HUES64 (cell line): ENCODE results near the gene NCR3LG1. TPM values are rescaled to one million over a fixed set of nuclear protein-coding genes. Genes with fewer than 3 reads are reported as not detected.

Source experiments
- H3K27ac ChIP-seq: 2 replicates; pipeline ENCODE4 v1.7.0; 2013; ENCODE audit warnings: low read depth, low read length, inconsistent platforms
- H3K27me3 ChIP-seq: 2 replicates; pipeline ENCODE4 v1.6.1; 2013; ENCODE audit warnings: mild to moderate bottlenecking, low read length; ENCODE audit not compliant: insufficient read depth
- H3K36me3 ChIP-seq: 2 replicates; pipeline ENCODE4 v1.6.1; 2013; ENCODE audit warnings: mild to moderate bottlenecking, low read length; ENCODE audit not compliant: insufficient read depth
- H3K4me1 ChIP-seq: 2 replicates; pipeline ENCODE4 v1.6.1; 2013; ENCODE audit warnings: mild to moderate bottlenecking, low read length, moderate library complexity; ENCODE audit not compliant: insufficient read depth
- H3K4me3 ChIP-seq: 2 replicates; pipeline ENCODE4 v1.5.1; 2013; ENCODE audit warnings: mild to moderate bottlenecking, low read length, moderate library complexity
- H3K9ac ChIP-seq: 2 replicates; pipeline ENCODE4 v1.6.1; 2013; ENCODE audit warnings: mild to moderate bottlenecking, low read depth, low read length
- H3K9me3 ChIP-seq: 2 replicates; pipeline ENCODE4 v1.6.1; 2013; ENCODE audit warnings: low read depth, low read length; ENCODE audit not compliant: insufficient read depth
- WGBS: fragments of 150-250, 120-280 bp; methylation state at CpG from one replicate; pipeline ENCODE4 v1.1.7; 2013; ENCODE audit warnings: missing lambda C conversion rate; 5-methylcytosine and 5-hydroxymethylcytosine counted together
- polyA plus RNA-seq, 2 experiments: library from polyadenylated mRNA; stranded (reverse); fragments of 50-300 nt; gene quantifications; one replicate each; pipeline ENCODE4 v1.2.3, GENCODE V29; 2013

The NCR3LG1 gene, protein sequence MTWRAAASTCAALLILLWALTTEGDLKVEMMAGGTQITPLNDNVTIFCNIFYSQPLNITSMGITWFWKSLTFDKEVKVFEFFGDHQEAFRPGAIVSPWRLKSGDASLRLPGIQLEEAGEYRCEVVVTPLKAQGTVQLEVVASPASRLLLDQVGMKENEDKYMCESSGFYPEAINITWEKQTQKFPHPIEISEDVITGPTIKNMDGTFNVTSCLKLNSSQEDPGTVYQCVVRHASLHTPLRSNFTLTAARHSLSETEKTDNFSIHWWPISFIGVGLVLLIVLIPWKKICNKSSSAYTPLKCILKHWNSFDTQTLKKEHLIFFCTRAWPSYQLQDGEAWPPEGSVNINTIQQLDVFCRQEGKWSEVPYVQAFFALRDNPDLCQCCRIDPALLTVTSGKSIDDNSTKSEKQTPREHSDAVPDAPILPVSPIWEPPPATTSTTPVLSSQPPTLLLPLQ
- 0.70 TPM for polyA plus RNA-seq (2013, experiment 1 of 2)
- 1.3 TPM for polyA plus RNA-seq (2013, experiment 2 of 2)

- Histone ChIP-seq H3K4me1 (peaks cover 11% of the 10 kb centered on the region; the same call in 1 of the 2 replicates), H3K4me3 (peak within 1 kb of the TSS; percentile 56), H3K36me3 (no peaks in the 10 kb centered on the region), H3K9me3 (no peaks in the 10 kb centered on the region), H3K27me3 (peaks cover 73% of the 10 kb centered on the region), H3K27ac (no peak within 1 kb of the TSS), H3K9ac (no peak within 1 kb of the TSS)
- under 1% methylated on average over 61 of the region's 61 CpGs for WGBS
Observed at GRCh38 chr11:17351510-17352176, at the start of gene NCR3LG1. Gene NCR3LG1, plus strand, starts transcription at chr11:17351800. Its CDS starts 170 bp downstream, at chr11:17351970.

DNA sequence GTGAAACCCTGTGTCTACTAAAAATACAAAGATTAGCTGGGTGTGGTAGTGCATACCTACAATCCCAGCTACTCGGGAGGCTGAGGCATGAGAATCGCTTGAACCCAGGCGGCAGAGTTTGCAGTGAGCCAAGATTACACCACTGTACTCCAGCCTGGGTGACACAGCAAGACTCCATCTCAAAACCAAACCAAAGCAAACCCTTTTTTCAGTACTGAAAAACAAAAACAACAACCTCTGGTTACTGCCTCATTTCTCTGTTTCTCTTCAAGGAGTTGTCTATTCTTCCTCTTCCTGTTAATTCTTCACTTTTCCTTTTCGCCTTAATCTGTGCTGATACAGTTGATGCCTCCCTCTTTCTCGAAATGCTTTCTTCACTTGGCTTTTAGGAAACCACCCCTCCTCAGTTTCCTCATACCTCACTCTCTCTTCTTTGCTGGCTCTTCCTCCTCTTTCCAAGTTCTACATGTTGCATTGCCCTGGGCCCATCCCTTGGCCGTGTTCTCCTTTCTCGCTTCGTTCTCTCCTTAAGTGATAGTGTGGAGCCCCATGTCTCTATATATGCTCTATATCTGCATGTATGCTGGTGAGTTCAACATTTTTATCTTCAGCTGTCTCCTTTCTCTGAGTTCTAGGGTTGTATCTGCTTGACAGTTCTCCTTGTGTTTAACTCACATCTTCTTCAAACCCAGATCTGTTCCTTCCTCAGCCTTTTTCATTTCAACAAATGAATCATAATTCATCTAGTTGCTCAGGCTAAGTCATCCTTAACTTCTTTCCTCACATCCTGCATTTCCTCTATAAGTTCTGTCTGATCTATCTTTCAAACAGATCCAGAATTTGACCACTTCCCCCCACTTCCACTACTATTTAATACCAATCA lies 38.0 kb upstream of the NCR3LG1 start:
- no peaks in the 10 kb centered on the region for H3K27me3 ChIP-seq
- no peak overlapping the region for H3K9ac ChIP-seq
- H3K36me3 ChIP-seq: peaks cover 7% of the 10 kb centered on the region; the same call in 1 of the 2 replicates
- 94% methylated on average over 8 of the region's 8 CpGs for WGBS
- H3K4me3 ChIP-seq: no peak overlapping the region
- H3K4me1 ChIP-seq: 0 out of 2 replicates have a peak, but pooled peaks cover 3% of the 10 kb centered on the region
- H3K27ac ChIP-seq: no peak overlapping the region
- H3K9me3 ChIP-seq: no peaks in the 10 kb centered on the region

- 0 out of 2 replicates have a peak, but pooled peaks cover 3% of the 10 kb centered on the region for H3K4me1 ChIP-seq
- no peak overlapping the region for H3K9ac ChIP-seq
- no peak overlapping the region for H3K27ac ChIP-seq
- 82% methylated on average over 1 of the region's 1 CpG for WGBS
- H3K9me3 ChIP-seq: no peaks in the 10 kb centered on the region
- H3K4me3 ChIP-seq: no peak overlapping the region
- H3K36me3 ChIP-seq: peaks cover 7% of the 10 kb centered on the region; the same call in 1 of the 2 replicates
- H3K27me3 ChIP-seq: no peaks in the 10 kb centered on the region
Observed at GRCh38 chr11:17314232-17314547, 37.4 kb upstream of the NCR3LG1 start.

DNA sequence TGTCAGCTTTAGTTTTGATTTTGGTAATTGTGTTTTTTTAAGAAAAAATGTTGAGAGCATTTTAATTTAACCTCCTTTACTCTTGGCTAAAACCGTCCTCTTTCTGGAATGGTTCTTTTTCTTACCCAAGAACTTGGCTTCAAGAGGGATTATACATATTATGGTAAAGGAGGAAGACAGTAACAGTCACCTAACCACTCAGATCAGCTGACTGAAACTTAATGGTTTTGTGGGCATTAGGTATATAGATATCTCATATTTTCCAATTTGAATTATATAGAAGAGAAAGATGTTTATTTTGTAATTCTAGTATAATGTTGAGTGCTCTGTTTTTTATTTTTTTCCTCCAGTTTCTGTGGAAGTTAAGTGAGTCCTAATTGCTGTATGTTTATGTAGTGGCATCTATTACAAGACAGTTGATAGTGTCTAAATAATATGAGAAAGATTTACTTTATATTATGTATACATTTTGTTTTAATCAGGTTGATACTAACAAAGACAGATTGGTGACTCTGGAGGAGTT lies 36.6 kb upstream of the NCR3LG1 start:
- WGBS: no CpG with 5 or more reads among the region's 1 CpG
- Histone ChIP-seq H3K4me1 (0 out of 2 replicates have a peak, but pooled peaks cover 3% of the 10 kb centered on the region), H3K9ac (no peak overlapping the region), H3K27me3 (no peaks in the 10 kb centered on the region), H3K9me3 (no peaks in the 10 kb centered on the region), H3K36me3 (peaks cover 5% of the 10 kb centered on the region; the same call in 1 of the 2 replicates), H3K4me3 (no peak overlapping the region), H3K27ac (no peak overlapping the region)

DNA sequence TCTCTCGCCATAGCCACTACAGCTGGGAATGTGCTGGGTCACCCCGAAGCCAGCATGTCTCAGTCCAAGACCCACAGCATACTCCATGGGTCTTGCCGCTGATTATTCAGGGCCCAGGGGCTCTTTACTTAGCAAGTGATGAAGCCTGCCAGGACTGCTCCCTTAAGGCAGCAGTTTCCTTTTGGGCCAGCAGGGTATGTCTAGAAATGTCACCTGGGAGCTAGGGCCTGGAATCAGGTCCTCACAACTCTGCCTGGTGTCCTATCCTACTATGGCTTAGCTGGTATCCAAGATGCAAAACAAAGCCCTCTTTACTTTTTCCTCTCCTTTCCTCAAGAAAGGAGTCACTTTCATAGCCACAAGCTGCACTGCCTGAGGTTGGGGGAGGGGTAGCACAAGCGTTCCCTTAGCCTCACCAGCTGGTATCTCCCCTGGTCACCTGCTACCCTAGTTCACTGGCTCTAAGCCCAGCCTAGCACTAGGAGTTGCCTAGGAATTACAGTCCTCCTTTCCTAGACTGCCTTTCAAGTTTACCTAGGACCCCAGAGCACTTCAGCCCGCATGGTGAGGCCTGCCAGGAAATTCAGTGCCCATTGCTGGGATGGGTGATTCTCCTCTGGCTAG lies 22.6 kb upstream of the NCR3LG1 start:
- no peaks in the 10 kb centered on the region for H3K36me3 ChIP-seq
- WGBS: 95% methylated on average over 5 of the region's 5 CpGs
- H3K9me3 ChIP-seq: no peaks in the 10 kb centered on the region
- no peak overlapping the region for H3K27ac ChIP-seq
- H3K9ac ChIP-seq: no peak overlapping the region
- H3K4me1 ChIP-seq: no peaks in the 10 kb centered on the region
- H3K4me3 ChIP-seq: no peak overlapping the region
- H3K27me3 ChIP-seq: no peaks in the 10 kb centered on the region

- 80% methylated on average over 1 of the region's 2 CpGs for WGBS
- Histone ChIP-seq H3K9me3 (no peaks in the 10 kb centered on the region), H3K36me3 (no peaks in the 10 kb centered on the region), H3K27ac (no peak overlapping the region), H3K4me3 (no peak overlapping the region), H3K4me1 (no peaks in the 10 kb centered on the region), H3K27me3 (no peaks in the 10 kb centered on the region), H3K9ac (no peak overlapping the region)
Observed at GRCh38 chr11:17331669-17332068, 19.9 kb upstream of the NCR3LG1 start.

- 85% methylated on average over 4 of the region's 4 CpGs for WGBS
- Histone ChIP-seq H3K36me3 (no peaks in the 10 kb centered on the region), H3K4me1 (no peaks in the 10 kb centered on the region), H3K27ac (no peak overlapping the region), H3K27me3 (no peaks in the 10 kb centered on the region), H3K4me3 (no peak overlapping the region), H3K9me3 (no peaks in the 10 kb centered on the region), H3K9ac (no peak overlapping the region)
Observed at GRCh38 chr11:17333799-17334586, 17.6 kb upstream of the NCR3LG1 start.

DNA sequence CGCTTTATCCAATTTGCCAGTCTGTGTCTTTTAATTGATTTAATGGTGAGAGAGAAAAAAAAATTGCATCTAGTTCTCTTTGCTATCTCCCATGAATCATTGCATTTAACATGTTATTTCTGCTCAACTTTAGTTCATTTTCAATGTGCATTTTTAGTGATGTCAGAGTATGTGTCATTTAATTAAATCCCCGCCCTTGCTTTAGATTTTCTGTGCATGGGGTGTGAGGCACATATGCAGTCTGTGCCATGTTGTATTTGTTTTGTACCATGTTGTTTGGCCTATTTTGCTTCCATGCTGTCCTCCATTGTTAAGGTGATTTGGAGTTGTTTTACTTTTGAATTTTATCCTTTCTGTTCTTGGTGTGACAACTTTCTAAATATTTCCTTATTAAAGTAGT lies 8.3 kb upstream of the NCR3LG1 start:
- peaks cover 11% of the 10 kb centered on the region for H3K4me1 ChIP-seq

GRCh38 chr11:17343907-17344306 lies 7.7 kb upstream of the NCR3LG1 start:
- H3K4me3 ChIP-seq: no peak overlapping the region
- H3K9ac ChIP-seq: no peak overlapping the region
- no peak overlapping the region for H3K27ac ChIP-seq
- H3K4me1 ChIP-seq: peaks cover 11% of the 10 kb centered on the region
- no peaks in the 10 kb centered on the region for H3K36me3 ChIP-seq
- H3K27me3 ChIP-seq: peaks cover 17% of the 10 kb centered on the region
- no peaks in the 10 kb centered on the region for H3K9me3 ChIP-seq
- WGBS: 64% methylated on average over 1 of the region's 1 CpG

More for the DNA sequence above, 8.3 kb upstream of the NCR3LG1 start:
- H3K9me3 ChIP-seq: no peaks in the 10 kb centered on the region
- H3K27ac ChIP-seq: no peak overlapping the region
- peaks cover 12% of the 10 kb centered on the region; the same call in 1 of the 2 replicates for H3K27me3 ChIP-seq
- H3K4me3 ChIP-seq: no peak overlapping the region
- H3K9ac ChIP-seq: no peak overlapping the region
- no peaks in the 10 kb centered on the region for H3K36me3 ChIP-seq
- WGBS: 100% methylated on average over 1 of the region's 2 CpGs

DNA sequence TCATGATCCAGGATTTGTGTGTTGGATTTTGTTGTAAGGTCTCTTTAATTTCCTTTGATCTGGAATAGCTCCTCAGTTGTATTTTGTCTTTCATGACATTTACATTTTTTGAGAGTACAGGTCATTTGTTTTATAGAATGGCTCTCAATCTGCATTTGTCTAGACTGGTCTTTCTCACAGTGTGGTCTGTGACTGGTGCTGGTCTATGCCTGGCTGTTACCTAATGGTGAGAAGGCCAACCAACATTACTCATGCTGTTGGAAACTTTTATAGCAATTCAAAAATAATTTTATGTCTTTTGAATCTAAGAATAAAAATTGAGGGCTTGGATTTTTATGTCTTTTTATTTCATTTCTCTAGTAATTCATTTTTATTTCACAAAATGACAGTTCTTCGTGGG lies 3.9 kb upstream of the NCR3LG1 start:
- H3K27ac ChIP-seq: no peak overlapping the region
- H3K9me3 ChIP-seq: no peaks in the 10 kb centered on the region
- peaks cover 55% of the 10 kb centered on the region for H3K27me3 ChIP-seq
- no peak overlapping the region for H3K9ac ChIP-seq
- H3K36me3 ChIP-seq: no peaks in the 10 kb centered on the region
- no peak overlapping the region for H3K4me3 ChIP-seq
- H3K4me1 ChIP-seq: peaks cover 11% of the 10 kb centered on the region
- WGBS: no CpG with 5 or more reads among the region's 1 CpG
